Omental fat pad (tissue), 4 donors: ENCODE measurements around the gene PAX7. TPM values are rescaled to one million over a fixed set of nuclear protein-coding genes. Genes with fewer than 3 reads are reported as not detected.
"Not testable (repeated sequence)": the region's sequence is repeated elsewhere in the genome, so short reads cannot be mapped to it uniquely, and the experiment has no call there.

Source experiments
- ATAC-seq: fragments of 150-250 bp; one replicate; pipeline ENCODE4 v1.9.1; 2016; ENCODE audit warnings: mild to moderate bottlenecking, moderate library complexity; ENCODE audit not compliant: low FRiP score
- DNase-seq: peaks from one replicate; pipeline ENCODE4 v3.0.0-alpha.2; 2019; ENCODE audit warnings: low spot score
- CTCF ChIP-seq, 3 donors: fragments of 450-650 bp; IDR thresholded peaks; one replicate each; pipeline ENCODE4 v1.5.1; 2016 to 2017; ENCODE audit warnings: antibody characterized with exemption in 3 of 3, mild to moderate bottlenecking in 3 of 3, moderate library complexity in 2 of 3
- total RNA-seq, 4 donors: library from RNA; depleted of rRNA; stranded (reverse); fragments of >200 nt; gene quantifications; one replicate each; pipeline ENCODE4 v1.1.0, GENCODE V29; 2016

PAX7 gene
- total RNA-seq, 4 donors from 2014 or later, result not detected

- no peak for TF ChIP-seq CTCF (IDR thresholded peaks at IDR 0.05)
- ATAC-seq (no peak), DNase-seq (no peak)
These were observed 61.0 kb downstream of the PAX7 start for GRCh38 chr1:18691648-18692047.

GRCh38 chr1:18693256-18694098, 62.8 kb downstream of the PAX7 start:
- no peak for ATAC-seq
- no peak for TF ChIP-seq CTCF (IDR thresholded peaks at IDR 0.05)

GRCh38 chr1:18694289-18694688, 63.6 kb downstream of the PAX7 start:
- not testable (repeated sequence) for DNase-seq, ATAC-seq

More at GRCh38 chr1:18693256-18694098, 62.8 kb downstream of the PAX7 start:
- DNase-seq, result no peak

GRCh38 chr1:18697541-18697940, 66.9 kb downstream of the PAX7 start:
- ATAC-seq (no peak), DNase-seq (no peak)
- no peak for TF ChIP-seq CTCF (IDR thresholded peaks at IDR 0.05)

GRCh38 chr1:18700530-18700929, 69.9 kb downstream of the PAX7 start:
- TF ChIP-seq CTCF (IDR thresholded peaks at IDR 0.05), result no peak
- ATAC-seq (no peak), DNase-seq (no peak)

GRCh38 chr1:18701183-18701582, 70.5 kb downstream of the PAX7 start:
- TF ChIP-seq CTCF (IDR thresholded peaks at IDR 0.05), result no peak

GRCh38 chr1:18703041-18703621, 72.5 kb downstream of the PAX7 start:
- ATAC-seq, result no peak
- no peak for DNase-seq
- no peak for TF ChIP-seq CTCF (IDR thresholded peaks at IDR 0.05)

More at GRCh38 chr1:18701183-18701582, 70.5 kb downstream of the PAX7 start:
- no peak for DNase-seq
- no peak for ATAC-seq
